ENCODE measurements around the gene UPK1B. TPM values are rescaled to one million over a fixed set of nuclear protein-coding genes. Genes with fewer than 3 reads are reported as not detected.

Gene UPK1B
- total RNA-seq, 1 experiment from 2014 or later, result 1.0 TPM

DNA sequence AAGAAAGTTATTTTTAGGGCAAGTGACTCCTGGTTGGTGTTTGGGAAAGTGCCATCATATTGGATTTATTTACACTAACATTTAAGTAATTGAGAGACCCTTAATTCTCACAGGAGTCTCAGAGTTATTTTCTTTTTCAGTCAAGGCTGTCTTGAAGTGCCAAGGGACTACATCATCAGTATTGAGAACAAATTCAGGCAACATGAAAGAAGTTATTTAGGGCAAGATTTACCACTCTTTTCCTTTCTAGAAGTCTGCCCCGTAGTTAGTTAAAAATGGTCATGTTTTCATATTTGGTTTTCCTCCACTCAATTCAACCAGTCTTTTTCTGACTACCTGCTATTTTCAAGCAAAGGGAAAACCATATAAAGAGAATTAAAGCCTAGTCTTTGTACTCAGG lies 61.2 kb downstream of the UPK1B start:
- H2BK12ac ChIP-seq (ENCODE audit: insufficient read length, low read depth, low read length), result no peak overlapping the region
- H3K9me3 ChIP-seq (ENCODE audit: control insufficient read depth, low read depth, low read length), result no peaks in the 10 kb centered on the region
- H2BK15ac ChIP-seq (ENCODE audit: low read depth, low read length), result no peak overlapping the region
- no peak for DNase-seq
- no peak overlapping the region for H3K18ac ChIP-seq (ENCODE audit: insufficient read length, low read depth, low read length)
- H3K9ac ChIP-seq (ENCODE audit: extremely low read depth, insufficient read length, low read length), result no peak overlapping the region
- WGBS (ENCODE audit: extremely low coverage, insufficient read length, low lambda C conversion rate), result no CpG with 5 or more reads among the region's 1 CpG
- Mint-ChIP-seq H3K9me3 (no peaks in the 10 kb centered on the region), H3K36me3 (ENCODE audit: insufficient read depth in 1 of 3, low read depth in 3 of 3) (peaks cover 26 to 66% (median 64%) of the 10 kb centered on the region in 3 experiments; a peak in 6 of 7 replicates), H3K27me3 (ENCODE audit: low read depth) (no peaks in the 10 kb centered on the region), H3K4me1 (peaks cover 2 to 3% of the 10 kb centered on the region in 2 experiments), H3K4me3 (no peak overlapping the region), H3K27ac (no peak overlapping the region)
- H3K23ac ChIP-seq (ENCODE audit: insufficient read length, low read depth, low read length), result no peak overlapping the region
- H3K27me3 ChIP-seq (ENCODE audit: insufficient read depth, low read length), result no peaks in the 10 kb centered on the region
- no peak overlapping the region for H3K4me2 ChIP-seq (ENCODE audit: insufficient read depth, insufficient read length, low read length)
- H4K8ac ChIP-seq (replicated peaks; ENCODE audit: insufficient read length, low read depth, low read length), result no peak overlapping the region
- H3K23me2 ChIP-seq (ENCODE audit: insufficient read length, low read depth, low read length, poor library complexity, severe bottlenecking), result peaks cover 1% of the 10 kb centered on the region
- H3K4ac ChIP-seq (ENCODE audit: low read depth, low read length), result no peak overlapping the region
- H2AK5ac ChIP-seq (ENCODE audit: insufficient read length, low read length), result no peak overlapping the region
- no peak overlapping the region for H4K91ac ChIP-seq (ENCODE audit: insufficient read length, low read depth, low read length)
- no peaks in the 10 kb centered on the region for H3K79me1 ChIP-seq (ENCODE audit: insufficient read depth, low read depth, low read length, poor library complexity, severe bottlenecking)
- H4K5ac ChIP-seq (ENCODE audit: insufficient read length, low read depth, low read length), result no peak overlapping the region
- no peaks in the 10 kb centered on the region for H4K20me1 ChIP-seq (ENCODE audit: control insufficient read depth, insufficient read depth, insufficient read length)
- no peak overlapping the region for H2BK20ac ChIP-seq (ENCODE audit: low read depth, low read length, poor library complexity, severe bottlenecking)
- H3K4me1 ChIP-seq (ENCODE audit: insufficient read depth, low read length), result no peaks in the 10 kb centered on the region
- no peak overlapping the region for H3T11ph ChIP-seq (ENCODE audit: low read length)
- no peak overlapping the region for H3K56ac ChIP-seq (ENCODE audit: insufficient read length, low read depth, low read length)
- TF ChIP-seq, protein P1, sequence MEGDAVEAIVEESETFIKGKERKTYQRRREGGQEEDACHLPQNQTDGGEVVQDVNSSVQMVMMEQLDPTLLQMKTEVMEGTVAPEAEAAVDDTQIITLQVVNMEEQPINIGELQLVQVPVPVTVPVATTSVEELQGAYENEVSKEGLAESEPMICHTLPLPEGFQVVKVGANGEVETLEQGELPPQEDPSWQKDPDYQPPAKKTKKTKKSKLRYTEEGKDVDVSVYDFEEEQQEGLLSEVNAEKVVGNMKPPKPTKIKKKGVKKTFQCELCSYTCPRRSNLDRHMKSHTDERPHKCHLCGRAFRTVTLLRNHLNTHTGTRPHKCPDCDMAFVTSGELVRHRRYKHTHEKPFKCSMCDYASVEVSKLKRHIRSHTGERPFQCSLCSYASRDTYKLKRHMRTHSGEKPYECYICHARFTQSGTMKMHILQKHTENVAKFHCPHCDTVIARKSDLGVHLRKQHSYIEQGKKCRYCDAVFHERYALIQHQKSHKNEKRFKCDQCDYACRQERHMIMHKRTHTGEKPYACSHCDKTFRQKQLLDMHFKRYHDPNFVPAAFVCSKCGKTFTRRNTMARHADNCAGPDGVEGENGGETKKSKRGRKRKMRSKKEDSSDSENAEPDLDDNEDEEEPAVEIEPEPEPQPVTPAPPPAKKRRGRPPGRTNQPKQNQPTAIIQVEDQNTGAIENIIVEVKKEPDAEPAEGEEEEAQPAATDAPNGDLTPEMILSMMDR (conservative IDR thresholded peaks at IDR 0.05), result no peak
- no peak overlapping the region for H3K27ac ChIP-seq (ENCODE audit: insufficient read length, low read depth, low read length)
- no peak overlapping the region for H2AFZ ChIP-seq (ENCODE audit: low read length)
- no peak overlapping the region for H2BK120ac ChIP-seq (ENCODE audit: low read depth, low read length, poor library complexity, severe bottlenecking)
- H3K14ac ChIP-seq (ENCODE audit: insufficient read depth, low read length), result no peak overlapping the region
- H2BK5ac ChIP-seq (ENCODE audit: insufficient read length, low read length), result no peak overlapping the region
- peaks cover 12% of the 10 kb centered on the region for H3K79me2 ChIP-seq (ENCODE audit: insufficient read depth, low read length)
